A673 (cell line): Measurements from ENCODE around the gene MED13.

Experiments used
- CTCF ChIP-seq: fragments of 300-800, 200-600 bp; sonication (generic); conservative IDR thresholded peaks from 2 replicates; pipeline ENCODE4 v1.5.1; 2017; ENCODE audit warnings: low read depth, mild to moderate bottlenecking, antibody characterized with exemption, low read length, moderate library complexity, mixed read lengths
- EZH2 ChIP-seq: fragments of 200-600 bp; sonication (generic); IDR thresholded peaks from 2 replicates; pipeline ENCODE4 v1.6.1; 2017; ENCODE audit warnings: borderline replicate concordance, low read depth, mild to moderate bottlenecking, mixed read lengths, antibody characterized with exemption, low read length; ENCODE audit not compliant: poor library complexity, severe bottlenecking

- TF ChIP-seq CTCF: no peak
- no peak for TF ChIP-seq EZH2
Measured at GRCh38 chr17:62017912-62018311, 47.2 kb downstream of the MED13 start.
